ENCODE results near the gene CALML5. TPM values are rescaled to one million over a fixed set of nuclear protein-coding genes. Genes with fewer than 3 reads are reported as not detected.

CALML5 gene
- total RNA-seq, 1 experiment from 2014 or later = not detected

GRCh38 chr10:5524641-5525560, 25.5 kb upstream of the CALML5 start, which contains the start of gene CALML3:
CALML3 (plus strand) TSS chr10:5524961; CDS start chr10:5525086, 125 bp downstream.
- in situ Hi-C loops (cut with HindIII; ENCODE audit: low pct_unique_long_range_greater_than_20kb, low sequenced_read_pairs) = no loop called here
- DNase-seq (ENCODE audit: low read depth, low spot score) = no peak

DNA sequence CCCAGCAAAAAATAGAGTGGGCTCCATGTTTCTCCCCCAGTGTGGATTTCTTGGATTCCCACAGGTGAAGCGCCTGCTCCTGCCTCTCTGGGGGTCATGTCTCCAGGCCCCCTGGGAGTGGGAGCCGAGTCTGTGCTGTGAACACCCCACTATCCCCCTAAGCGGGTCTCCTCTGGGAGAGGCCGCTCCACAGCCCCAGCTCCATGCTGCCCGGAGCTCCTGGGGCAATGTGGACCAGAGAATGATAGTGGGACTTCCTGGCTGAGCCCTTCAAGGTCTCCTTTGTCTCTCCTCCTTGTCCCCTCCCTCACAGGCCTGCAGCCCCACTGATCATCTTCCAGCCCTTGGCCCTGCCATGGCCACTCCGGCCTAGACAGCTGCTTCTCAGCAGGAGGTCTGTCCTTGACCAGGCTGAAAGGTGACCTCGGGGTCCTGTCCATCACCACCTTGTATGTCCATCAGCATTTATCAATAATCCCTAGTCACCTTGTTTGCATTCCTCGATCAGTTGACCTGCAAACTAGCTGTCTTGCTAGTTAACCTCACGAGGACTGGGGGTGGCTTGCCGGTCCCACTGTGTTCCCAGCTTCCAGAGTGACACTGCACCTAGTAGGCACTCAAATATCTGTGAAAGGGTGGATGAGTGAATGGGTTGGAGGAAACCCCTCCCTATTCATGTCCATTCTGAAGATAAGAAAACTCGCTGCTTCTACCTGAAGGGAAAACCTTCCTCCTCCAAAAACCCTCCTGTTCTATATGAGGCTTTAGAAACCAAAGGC, 24.6 kb upstream of the CALML5 start:
- no peak for DNase-seq (ENCODE audit: low read depth, low spot score)
- in situ Hi-C loops (cut with HindIII; ENCODE audit: low pct_unique_long_range_greater_than_20kb, low sequenced_read_pairs) = no loop called here

- DNase-seq (ENCODE audit: low read depth, low spot score) = no peak
- in situ Hi-C loops (cut with HindIII; ENCODE audit: low pct_unique_long_range_greater_than_20kb, low sequenced_read_pairs) = no loop called here
Measured at GRCh38 chr10:5522913-5523560, 23.7 kb upstream of the CALML5 start.

DNA sequence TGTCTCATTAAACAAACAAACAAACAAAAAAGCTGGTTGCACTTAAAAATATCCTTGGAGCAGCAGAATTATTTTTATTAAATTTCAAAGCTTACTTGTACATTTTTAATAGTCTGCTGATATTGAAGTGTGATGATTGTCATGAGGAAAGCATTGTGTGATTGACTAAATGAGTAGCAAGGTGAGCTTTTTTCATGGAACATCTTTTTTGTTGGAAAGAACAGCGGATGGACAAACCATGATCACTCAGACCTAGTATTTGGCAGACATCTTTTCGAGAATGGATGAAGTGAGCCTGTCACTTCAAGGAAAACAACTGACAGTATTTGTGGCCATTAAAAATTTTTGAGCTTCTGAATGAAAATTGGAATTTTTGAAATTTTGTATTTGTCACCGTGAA, 19.7 kb upstream of the CALML5 start:
- DNase-seq (ENCODE audit: low read depth, low spot score) = no peak
- in situ Hi-C loops (cut with HindIII; ENCODE audit: low pct_unique_long_range_greater_than_20kb, low sequenced_read_pairs) = no loop called here

DNA sequence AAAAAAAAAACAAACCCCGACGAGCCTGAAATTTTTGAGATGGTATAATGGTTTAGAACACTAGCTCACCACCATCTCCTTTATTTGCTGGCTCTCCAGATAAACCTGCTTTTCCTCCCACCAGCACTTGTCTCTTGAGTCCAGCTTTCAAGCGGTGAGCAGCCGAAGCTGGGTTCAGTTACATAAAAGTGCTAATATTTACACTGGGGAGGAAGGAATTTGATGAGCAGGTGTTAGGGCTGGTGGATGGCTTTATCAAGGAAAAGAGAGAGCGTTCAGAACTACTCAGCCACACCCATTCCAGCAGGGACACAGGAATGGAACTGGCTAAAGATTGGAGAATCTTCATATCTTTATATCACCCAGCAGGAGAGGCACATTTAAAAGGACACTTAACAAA, 18.8 kb upstream of the CALML5 start:
- in situ Hi-C loops (cut with HindIII; ENCODE audit: low pct_unique_long_range_greater_than_20kb, low sequenced_read_pairs) = no loop called here
- no peak for DNase-seq (ENCODE audit: low read depth, low spot score)

- DNase-seq (ENCODE audit: low read depth, low spot score) = no peak
- in situ Hi-C loops (cut with HindIII; ENCODE audit: low pct_unique_long_range_greater_than_20kb, low sequenced_read_pairs) = no loop called here
Measured at GRCh38 chr10:5517546-5517945, 18.2 kb upstream of the CALML5 start.

DNA sequence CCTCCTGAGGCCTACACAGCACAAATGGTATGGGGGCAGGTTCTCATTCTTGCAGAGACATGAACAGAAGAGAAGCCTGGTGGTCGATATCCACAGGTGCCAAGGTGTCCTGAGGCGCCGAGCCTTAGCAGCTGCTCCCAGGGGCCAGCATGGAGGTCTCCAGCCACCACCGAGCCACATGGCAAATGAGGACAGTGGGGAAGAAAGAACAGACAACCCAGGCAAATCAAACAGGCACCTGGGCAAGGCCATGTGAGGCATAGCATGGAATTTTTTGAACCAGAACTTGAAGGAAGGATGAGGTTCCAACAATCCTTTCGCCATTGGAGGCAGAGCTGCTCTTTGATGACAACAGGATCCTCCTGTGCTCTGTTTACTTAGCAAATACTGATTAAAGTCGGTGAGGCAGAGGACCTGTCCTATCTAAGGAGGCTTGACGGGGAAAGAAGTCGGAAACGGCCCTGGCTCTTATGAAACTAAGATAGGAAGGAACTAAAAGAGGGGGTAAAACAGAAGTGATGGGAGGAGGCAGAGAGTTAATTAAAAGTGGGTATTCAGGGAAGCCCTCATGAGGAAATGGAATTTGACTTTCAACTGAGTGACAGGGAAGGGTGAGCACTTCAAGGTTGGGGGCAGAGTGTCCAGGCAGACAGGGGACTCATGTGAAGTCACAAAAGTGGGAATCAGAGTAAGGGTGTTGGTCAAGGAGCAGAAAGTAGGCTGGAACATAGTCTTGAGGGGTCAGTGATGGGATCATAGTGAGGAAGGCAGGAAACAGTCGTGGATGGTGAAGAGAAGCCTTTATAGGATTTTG, 16.8 kb upstream of the CALML5 start:
- no peak for DNase-seq (ENCODE audit: low read depth, low spot score)
- in situ Hi-C loops (cut with HindIII; ENCODE audit: low pct_unique_long_range_greater_than_20kb, low sequenced_read_pairs) = no loop called here

- no peak for DNase-seq (ENCODE audit: low read depth, low spot score)
- in situ Hi-C loops (cut with HindIII; ENCODE audit: low pct_unique_long_range_greater_than_20kb, low sequenced_read_pairs) = no loop called here
Measured at GRCh38 chr10:5514226-5514850, 15.0 kb upstream of the CALML5 start.

GRCh38 chr10:5512881-5513612, 13.7 kb upstream of the CALML5 start:
- in situ Hi-C loops (cut with HindIII; ENCODE audit: low pct_unique_long_range_greater_than_20kb, low sequenced_read_pairs) = no loop called here
- no peak for DNase-seq (ENCODE audit: low read depth, low spot score)

GRCh38 chr10:5512331-5512730, 13.0 kb upstream of the CALML5 start:
- in situ Hi-C loops (cut with HindIII; ENCODE audit: low pct_unique_long_range_greater_than_20kb, low sequenced_read_pairs) = no loop called here

GRCh38 chr10:5511885-5512280, 12.5 kb upstream of the CALML5 start:
- DNase-seq (ENCODE audit: low read depth, low spot score) = no peak
- in situ Hi-C loops (cut with HindIII; ENCODE audit: low pct_unique_long_range_greater_than_20kb, low sequenced_read_pairs) = no loop called here

More at GRCh38 chr10:5512331-5512730, 13.0 kb upstream of the CALML5 start:
- no peak for DNase-seq (ENCODE audit: low read depth, low spot score)

DNA sequence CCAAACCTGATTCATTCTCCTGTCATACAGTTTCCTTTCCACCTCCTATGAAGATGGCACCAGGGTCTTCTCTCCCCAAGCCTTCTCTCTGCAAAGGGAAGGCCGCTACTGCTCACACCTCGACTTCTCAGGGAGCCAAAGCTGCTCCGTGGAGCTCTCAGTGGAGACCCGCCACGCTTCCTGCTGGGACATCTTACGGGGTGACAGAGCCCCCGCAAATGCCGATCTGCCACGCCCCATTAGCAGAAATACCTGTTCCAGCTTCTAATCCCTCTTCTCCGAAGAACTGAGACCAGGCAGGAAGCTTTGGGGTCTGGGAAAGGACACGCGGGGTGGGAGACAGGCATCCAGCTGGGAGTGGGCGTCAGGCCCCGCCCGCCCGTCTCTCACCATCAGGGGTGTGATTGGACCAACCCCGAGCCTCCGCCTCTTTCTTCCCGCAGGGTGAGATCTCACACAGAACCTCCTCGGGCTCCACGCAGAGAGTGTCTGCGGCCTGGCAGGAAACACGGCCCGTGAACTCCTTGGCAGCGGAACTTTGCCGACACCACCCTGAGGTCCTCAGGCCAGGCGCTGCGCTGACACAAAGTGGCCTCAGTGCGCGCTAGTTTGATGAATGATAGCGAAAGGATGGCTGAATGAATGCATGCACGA, 12.0 kb upstream of the CALML5 start:
- in situ Hi-C loops (cut with HindIII; ENCODE audit: low pct_unique_long_range_greater_than_20kb, low sequenced_read_pairs) = no loop called here
- no peak for DNase-seq (ENCODE audit: low read depth, low spot score)

GRCh38 chr10:5510281-5511072, 11.1 kb upstream of the CALML5 start:
- in situ Hi-C loops (cut with HindIII; ENCODE audit: low pct_unique_long_range_greater_than_20kb, low sequenced_read_pairs) = no loop called here
- DNase-seq (ENCODE audit: low read depth, low spot score) = no peak

- in situ Hi-C loops (cut with HindIII; ENCODE audit: low pct_unique_long_range_greater_than_20kb, low sequenced_read_pairs) = no loop called here
Measured at GRCh38 chr10:5509691-5510090, 10.3 kb upstream of the CALML5 start.

GRCh38 chr10:5509236-5509635, 9.9 kb upstream of the CALML5 start:
- in situ Hi-C loops (cut with HindIII; ENCODE audit: low pct_unique_long_range_greater_than_20kb, low sequenced_read_pairs) = no loop called here

More at GRCh38 chr10:5509691-5510090, 10.3 kb upstream of the CALML5 start:
- no peak for DNase-seq (ENCODE audit: low read depth, low spot score)

More at GRCh38 chr10:5509236-5509635, 9.9 kb upstream of the CALML5 start:
- DNase-seq (ENCODE audit: low read depth, low spot score) = no peak

All from SK-MEL-5 (cell line).